HG02763 (cell line): ENCODE data around the gene DENND4C.
"Not testable (repeated sequence)": the region's sequence is repeated elsewhere in the genome, so short reads cannot be mapped to it uniquely, and the experiment has no call there.

ENCODE experiments used
- ATAC-seq: cut with Tn5 transposase; IDR thresholded peaks from one replicate; pipeline ENCODE4 v1.9.1; 2021; ENCODE audit warnings: mild to moderate bottlenecking, moderate library complexity; ENCODE audit not compliant: unreplicated experiment

Gene DENND4C

GRCh38 chr9:19408693-19409400 lies 178.4 kb downstream of the DENND4C start, which contains the start of gene ACER2:
Gene ACER2 (plus strand): TSS chr9:19409009. CDS start chr9:19409085, 76 bp downstream.
- ATAC-seq, result peak; percentile 94

GRCh38 chr9:19409401-19410194 lies 179.1 kb downstream of the DENND4C start:
- ATAC-seq, result no peak

GRCh38 chr9:19410195-19410503 lies 179.7 kb downstream of the DENND4C start:
- no peak for ATAC-seq

DNA sequence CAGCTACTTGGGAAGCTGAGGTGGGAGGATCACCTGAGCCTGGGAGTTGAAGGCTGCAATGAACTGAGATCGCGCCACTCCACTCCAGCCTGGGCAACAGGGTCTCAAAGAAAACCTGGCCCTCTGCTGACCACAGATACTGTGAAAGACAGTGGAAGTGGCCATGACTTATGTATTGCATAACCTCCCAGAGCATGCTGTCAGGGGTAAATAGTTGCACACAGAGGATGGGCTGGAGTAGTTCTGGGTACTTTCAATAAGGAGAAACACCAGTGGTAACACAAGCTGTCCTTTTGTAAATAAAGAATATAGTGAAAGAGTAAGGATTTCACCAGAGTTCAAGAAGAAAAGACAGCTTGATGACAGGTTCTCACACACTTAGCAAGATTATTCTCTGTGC lies 180.1 kb downstream of the DENND4C start:
- no peak for ATAC-seq

GRCh38 chr9:19411316-19411715 lies 180.8 kb downstream of the DENND4C start:
- no peak for ATAC-seq

- not testable (repeated sequence) for ATAC-seq
Observed at GRCh38 chr9:19413456-19413855, 183.0 kb downstream of the DENND4C start.

GRCh38 chr9:19416143-19416542 lies 185.7 kb downstream of the DENND4C start:
- no peak for ATAC-seq

DNA sequence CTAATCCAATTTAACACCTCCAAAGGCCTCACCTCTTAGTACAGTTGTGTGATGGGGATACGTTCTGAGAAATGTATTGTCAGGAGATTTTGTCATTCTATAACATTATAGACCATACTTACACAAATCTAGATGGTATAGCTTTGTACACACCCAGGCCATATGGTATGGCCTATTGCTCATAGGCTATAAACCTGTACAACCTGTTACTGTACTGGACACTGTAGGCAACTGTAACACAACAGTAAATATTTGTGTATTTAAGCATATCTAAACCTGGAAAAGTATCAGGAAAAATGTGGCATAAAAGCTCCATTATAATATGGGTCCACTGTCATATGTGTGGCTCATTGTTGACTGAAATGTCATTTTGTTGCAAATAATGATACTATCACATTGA lies 190.4 kb downstream of the DENND4C start:
- no peak for ATAC-seq
